Mucosa of gallbladder (tissue), 1 donor: Measurements from ENCODE around the gene CCDC51. TPM values are rescaled to one million over a fixed set of nuclear protein-coding genes. Genes with fewer than 3 reads are reported as not detected.
"Not testable (repeated sequence)": the region's sequence is repeated elsewhere in the genome, so short reads cannot be mapped to it uniquely, and the experiment has no call there.

Experiments
- DNase-seq: peaks from one replicate; pipeline ENCODE4 v3.0.0-alpha.2; 2020; ENCODE audit warnings: low spot score
- total RNA-seq: library from RNA; stranded (reverse); gene quantifications from one replicate; pipeline ENCODE4 v1.2.1, GENCODE V29; 2021
- donor health status: DM: no; HTN: no; CAD: no.

Gene CCDC51
- total RNA-seq, 1 donor from 2014 or later: 10.1 TPM

- peak; percentile 99 for DNase-seq
Measured at GRCh38 chr3:48465531-48466378, 25.8 kb upstream of the CCDC51 start.

- no peak for DNase-seq
Measured at GRCh38 chr3:48465237-48465530, 25.3 kb upstream of the CCDC51 start.

DNA sequence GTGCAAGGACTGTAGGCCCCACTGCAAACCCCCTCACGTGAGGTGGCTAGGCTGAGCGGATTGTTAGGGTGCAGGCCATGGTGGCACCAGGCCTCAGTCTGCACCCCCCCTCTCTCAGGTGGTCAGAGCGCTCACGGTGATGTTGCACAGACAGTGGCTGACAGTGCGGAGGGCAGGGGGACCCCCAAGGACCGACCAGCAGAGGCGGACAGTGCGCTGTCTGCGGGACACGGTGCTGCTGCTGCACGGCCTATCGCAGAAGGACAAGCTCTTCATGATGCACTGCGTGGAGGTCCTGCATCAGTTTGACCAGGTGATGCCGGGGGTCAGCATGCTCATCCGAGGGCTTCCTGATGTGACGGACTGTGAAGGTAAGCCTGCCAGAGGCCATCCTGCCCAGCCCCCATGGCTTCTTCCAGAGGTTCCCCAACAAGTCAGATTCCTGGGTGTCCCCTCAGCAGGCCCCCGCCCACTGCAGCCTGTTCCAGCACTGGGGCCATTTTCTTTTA, 24.8 kb upstream of the CCDC51 start:
- no peak for DNase-seq

GRCh38 chr3:48463703-48464102, 23.8 kb upstream of the CCDC51 start:
- no peak for DNase-seq

- not testable (repeated sequence) for DNase-seq
Measured at GRCh38 chr3:48461767-48462166, 21.8 kb upstream of the CCDC51 start.

GRCh38 chr3:48460517-48460902, 20.6 kb upstream of the CCDC51 start:
- DNase-seq: no peak

DNA sequence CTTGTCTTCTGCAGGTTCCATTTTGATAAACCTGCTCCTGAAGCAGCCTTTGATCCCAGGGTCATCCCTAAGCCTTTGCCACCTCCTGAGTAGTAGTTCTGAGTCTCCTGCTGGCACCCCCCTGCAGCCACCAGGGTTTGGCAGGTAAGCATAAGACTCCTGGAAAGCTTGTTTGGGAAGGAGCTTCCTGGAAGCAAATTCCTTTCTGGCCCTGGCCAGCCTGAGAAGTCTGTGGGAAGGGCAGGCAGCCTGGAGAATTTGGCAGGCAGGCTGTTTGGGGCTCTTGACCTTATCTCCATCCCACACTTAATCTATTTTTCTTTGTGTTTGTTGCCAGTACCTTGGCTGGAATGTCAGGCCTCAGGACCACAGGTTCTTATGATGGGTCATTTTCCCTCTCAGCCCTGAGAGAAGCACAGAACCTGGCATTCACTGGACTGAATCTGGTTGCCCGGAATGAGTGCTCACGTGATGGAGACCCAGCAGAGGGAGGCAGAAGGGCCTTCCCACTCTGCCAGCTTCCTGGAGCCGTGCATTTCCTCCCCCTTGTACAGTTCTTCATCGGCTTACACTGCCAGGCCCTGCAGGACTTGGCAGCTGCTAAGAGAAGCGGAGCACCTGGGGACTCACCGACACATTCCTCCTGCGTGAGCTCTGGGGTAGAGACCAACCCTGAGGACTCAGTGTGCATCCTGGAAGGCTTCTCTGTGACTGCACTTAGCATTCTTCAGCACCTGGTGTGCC, 20.0 kb upstream of the CCDC51 start:
- DNase-seq: no peak

GRCh38 chr3:48459331-48459730, 19.4 kb upstream of the CCDC51 start:
- no peak for DNase-seq

- no peak for DNase-seq
Measured at GRCh38 chr3:48456456-48456855, 16.5 kb upstream of the CCDC51 start.

DNA sequence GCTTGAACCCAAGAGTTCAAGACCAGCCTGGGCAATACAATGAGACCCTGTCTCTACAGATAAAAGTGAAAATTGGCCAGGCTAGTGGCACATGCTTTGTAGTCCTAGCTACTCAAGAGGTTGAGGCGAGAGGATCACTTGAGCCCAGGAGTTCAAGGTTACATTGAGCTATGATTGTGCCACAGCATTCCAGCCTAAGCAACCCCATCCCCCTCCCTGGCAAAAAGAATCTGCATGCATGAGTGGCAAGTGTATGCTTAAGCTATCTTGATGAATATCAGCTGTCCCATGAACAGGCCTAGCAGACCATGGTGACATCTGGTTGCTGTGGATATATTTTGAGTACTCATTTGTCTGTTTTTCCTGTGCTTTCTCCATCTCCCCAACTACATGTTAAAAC, 11.4 kb upstream of the CCDC51 start:
- no peak for DNase-seq

DNA sequence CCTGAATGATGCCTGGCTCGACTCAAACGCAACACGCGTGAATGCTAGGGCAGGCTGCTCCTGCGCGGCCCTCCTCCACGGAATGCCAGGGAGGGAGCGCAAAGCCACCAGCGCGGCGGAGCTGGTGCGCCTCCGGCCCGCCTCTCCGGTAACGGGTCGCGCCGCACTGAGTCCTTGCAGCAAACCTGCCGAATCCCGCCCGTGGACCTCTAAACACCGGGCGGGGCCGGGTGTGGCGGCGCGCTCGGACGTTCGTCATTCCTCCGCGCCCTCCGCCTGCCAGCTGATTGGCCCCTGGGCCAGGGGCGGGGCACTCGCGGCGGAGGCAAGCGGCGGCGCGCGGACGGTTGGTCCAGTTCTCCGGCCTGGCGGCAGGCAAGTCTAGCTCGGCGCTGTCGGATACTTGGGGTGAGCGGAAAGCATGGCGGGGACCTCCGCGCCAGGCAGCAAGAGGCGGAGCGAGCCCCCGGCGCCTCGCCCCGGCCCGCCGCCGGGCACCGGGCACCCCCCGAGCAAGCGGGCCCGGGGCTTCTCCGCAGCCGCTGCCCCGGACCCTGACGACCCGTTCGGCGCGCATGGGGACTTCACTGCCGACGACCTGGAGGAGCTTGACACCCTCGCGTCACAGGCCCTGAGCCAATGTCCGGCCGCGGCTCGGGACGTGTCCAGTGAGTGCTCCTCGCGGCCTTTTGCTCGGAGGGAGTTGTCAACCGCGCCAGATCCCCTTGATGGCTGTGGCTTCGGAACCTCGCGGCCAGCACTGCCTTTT, 6.7 kb upstream of the CCDC51 start, which contains the start of gene ATRIP:
Gene ATRIP (plus strand): TSS at position 313 of the 769 bp plus-strand sequence. CDS start 109 bp downstream, at position 422.
- peak; percentile 89 for DNase-seq

DNA sequence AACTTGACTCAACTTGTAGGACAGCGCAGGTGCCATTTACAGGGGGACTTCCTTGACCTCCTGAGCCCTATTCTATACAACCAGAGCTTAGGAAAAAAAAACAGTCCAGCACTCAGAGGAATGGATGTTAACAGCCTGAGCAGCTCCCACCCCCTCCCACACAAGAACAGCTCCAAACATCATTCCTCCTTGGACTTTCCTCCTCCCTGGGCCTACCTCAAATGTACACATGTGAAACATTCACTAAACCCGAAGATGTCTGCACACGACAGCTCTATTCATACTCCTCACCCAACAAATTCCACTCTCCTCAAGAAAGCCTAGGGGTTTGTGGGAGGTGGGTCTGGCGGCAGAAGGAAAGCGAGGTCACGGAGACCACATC, 6.1 kb upstream of the CCDC51 start:
- no peak for DNase-seq

- DNase-seq: no peak
Measured at GRCh38 chr3:48445277-48445882, 5.5 kb upstream of the CCDC51 start.

DNA sequence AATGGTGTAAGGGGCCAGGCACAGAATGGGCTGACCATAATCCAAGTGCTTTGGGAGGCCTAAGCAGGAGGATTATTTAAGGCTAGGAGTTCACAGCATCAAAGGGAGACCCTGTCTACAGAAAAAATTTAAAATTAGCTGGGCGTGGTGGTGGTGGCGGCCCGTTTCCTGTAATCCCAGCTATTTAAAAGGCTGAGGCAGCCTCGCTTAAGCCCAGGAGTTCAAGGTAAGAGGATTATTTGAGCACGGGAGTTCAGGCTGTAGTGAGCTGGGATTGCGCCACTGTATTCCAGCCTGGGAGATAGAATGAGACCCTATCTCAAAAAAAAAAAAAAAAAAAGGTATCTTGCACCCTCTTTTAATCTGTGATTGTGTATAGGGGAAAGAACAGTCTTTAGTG, 2.0 kb upstream of the CCDC51 start:
- no peak for DNase-seq

DNA sequence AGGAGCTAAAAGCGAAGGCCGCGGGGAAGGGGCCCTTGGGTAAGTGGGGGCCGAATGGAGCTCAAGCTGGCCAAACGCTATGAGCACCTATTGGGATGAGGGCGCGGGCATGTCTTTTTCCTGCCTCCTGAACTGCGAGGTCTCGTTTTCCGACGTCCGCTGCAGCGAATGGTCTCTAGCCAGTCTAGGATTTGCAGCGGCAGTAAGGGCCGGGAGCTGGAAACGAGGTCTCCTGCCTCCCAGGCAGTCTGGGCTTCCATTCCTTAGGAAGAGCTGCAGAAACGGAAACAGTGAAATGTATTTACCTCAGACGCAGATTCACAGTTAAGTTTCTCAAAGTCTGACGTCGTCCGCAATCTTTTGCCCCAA, 655 bp upstream of the CCDC51 start:
- DNase-seq: no peak

DNA sequence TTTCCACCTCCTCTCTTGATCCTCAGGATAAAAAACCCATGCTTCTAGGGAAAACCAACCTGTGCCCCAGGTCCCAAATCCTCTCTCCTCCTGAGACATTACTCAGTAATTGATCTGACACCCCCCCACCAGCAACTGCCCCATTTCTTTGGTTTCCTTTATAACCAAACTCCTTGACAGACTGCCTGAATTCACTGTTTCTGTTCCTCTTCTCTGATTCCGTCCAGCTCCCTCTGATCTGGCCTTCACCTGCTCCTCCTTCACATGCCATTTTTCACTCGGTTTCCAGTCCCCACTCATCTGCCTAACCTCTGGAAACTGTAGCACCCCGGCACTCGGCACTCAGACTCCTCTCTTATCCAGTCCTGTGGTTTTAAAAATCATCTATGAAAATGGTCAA, 2.1 kb downstream of the CCDC51 start:
- DNase-seq: no peak

DNA sequence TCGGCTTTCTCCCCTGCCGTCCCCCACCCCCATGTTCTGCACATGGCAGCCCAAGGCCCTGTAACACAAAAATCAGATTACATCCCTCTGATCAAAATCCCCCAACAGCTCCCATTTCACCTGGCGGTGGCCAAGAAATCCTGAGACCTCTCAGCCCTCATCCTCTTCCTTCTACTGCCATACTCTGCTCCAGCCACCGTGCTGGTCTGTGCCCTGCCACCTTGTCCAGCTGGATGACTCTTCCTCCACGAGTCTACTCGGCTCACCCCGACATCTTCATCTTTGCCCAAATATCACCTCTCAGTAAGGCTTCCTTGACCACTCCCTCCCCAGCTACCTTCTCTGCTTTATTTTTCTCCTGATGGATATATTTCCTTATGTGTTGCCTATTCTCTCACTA, 3.1 kb downstream of the CCDC51 start:
- no peak for DNase-seq

GRCh38 chr3:48436477-48436787, 3.5 kb downstream of the CCDC51 start:
- no peak for DNase-seq

- peak; percentile 92 for DNase-seq
Measured at GRCh38 chr3:48435774-48436476, 4.0 kb downstream of the CCDC51 start.

DNA sequence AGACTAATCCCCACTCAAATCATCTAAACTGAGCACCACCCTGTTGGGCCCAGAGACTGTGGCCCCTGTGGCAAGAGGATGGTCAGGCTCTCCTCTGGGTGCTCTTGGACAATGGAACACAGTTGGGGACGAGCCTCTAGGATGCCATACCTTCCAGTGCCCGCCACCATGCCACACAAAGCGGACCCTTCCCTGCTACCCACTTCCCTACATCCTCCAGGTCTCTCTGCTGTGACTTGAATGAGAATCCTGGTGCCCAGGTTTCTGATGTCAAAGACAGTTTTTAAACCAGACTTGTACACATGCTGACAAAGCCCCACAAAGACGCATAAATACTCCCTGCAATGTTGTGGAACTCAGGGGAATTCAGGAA, 4.7 kb downstream of the CCDC51 start:
- no peak for DNase-seq

DNA sequence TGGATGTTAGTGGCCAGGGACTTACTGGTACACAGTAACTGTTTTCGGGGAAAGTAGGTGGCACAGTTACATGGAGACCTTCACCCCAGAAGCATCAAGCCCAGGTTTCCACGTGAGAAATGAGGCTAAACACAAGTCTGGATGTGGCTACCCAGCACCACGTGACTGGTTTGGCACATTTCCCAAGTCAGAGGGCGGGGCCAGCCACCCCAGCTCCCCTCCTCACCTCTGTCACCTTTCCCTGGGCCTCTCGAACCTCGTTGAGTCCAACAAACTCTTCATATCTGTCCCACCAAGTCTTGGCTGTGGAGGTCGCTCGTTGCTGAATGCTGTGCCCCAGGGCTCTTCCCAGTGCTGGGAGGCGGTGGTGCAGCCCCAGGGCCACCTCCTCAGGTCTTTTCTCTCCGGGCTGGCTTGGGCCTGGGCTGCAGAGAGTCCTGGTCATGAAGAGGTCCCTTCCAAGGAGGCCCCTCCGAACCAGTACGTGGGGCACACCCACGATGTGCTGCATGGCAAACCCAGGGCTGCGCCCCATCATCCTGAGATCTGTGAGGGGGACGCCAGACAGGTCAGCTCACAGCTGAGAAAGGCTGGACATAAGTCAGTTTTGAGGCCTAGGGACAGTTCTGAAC, 5.2 kb downstream of the CCDC51 start:
- no peak for DNase-seq
